ENCODE results near the gene CACFD1. TPM values are rescaled to one million over a fixed set of nuclear protein-coding genes. Genes with fewer than 3 reads are reported as not detected.

Gene CACFD1
- 10.7 and 13.2 TPM in 2 replicates for total RNA-seq (2014; rRNA removed; shearing (Covaris generic); ENCODE audit: low replicate concordance)

GRCh38 chr9:133459476-133460404 lies at the start of gene CACFD1:
TSS of gene CACFD1 (plus strand) at chr9:133459978. CDS start at chr9:133460067, 89 bp downstream.
- DNase-seq (ENCODE audit: low read depth), result peak; percentile 97
- in situ Hi-C loops (cut with HindIII; ENCODE audit: low pct_unique_long_range_greater_than_20kb, low sequenced_read_pairs), result no loop called here

GRCh38 chr9:133415170-133415569 lies 44.6 kb upstream of the CACFD1 start:
- in situ Hi-C loops (cut with HindIII; ENCODE audit: low pct_unique_long_range_greater_than_20kb, low sequenced_read_pairs), result no loop called here
- no peak for DNase-seq (ENCODE audit: low read depth)

GRCh38 chr9:133417541-133418461 lies 42.0 kb upstream of the CACFD1 start, which contains the start of gene REXO4:
TSS of gene REXO4 (minus strand) at chr9:133418010. CDS start at chr9:133417844, 166 bp downstream.
- in situ Hi-C loops (cut with HindIII; ENCODE audit: low pct_unique_long_range_greater_than_20kb, low sequenced_read_pairs), result no loop called here
- DNase-seq (ENCODE audit: low read depth), result peak; percentile 84

GRCh38 chr9:133419005-133419404 lies 40.8 kb upstream of the CACFD1 start:
- DNase-seq (ENCODE audit: low read depth), result no peak
- in situ Hi-C loops (cut with HindIII; ENCODE audit: low pct_unique_long_range_greater_than_20kb, low sequenced_read_pairs), result no loop called here

GRCh38 chr9:133420392-133420827 lies 39.4 kb upstream of the CACFD1 start:
- in situ Hi-C loops (cut with HindIII; ENCODE audit: low pct_unique_long_range_greater_than_20kb, low sequenced_read_pairs), result no loop called here
- DNase-seq (ENCODE audit: low read depth), result peak; percentile 38

GRCh38 chr9:133421615-133422542 lies 37.9 kb upstream of the CACFD1 start, which contains the start of gene ADAMTS13:
TSS of gene ADAMTS13 (plus strand) at chr9:133422367. CDS start at chr9:133422444, 77 bp downstream.
- DNase-seq (ENCODE audit: low read depth), result no peak

GRCh38 chr9:133423216-133423615 lies 36.6 kb upstream of the CACFD1 start:
- in situ Hi-C loops (cut with HindIII; ENCODE audit: low pct_unique_long_range_greater_than_20kb, low sequenced_read_pairs), result no loop called here
- DNase-seq (ENCODE audit: low read depth), result no peak

More at GRCh38 chr9:133421615-133422542, 37.9 kb upstream of the CACFD1 start, which contains the start of gene ADAMTS13:
- in situ Hi-C loops (cut with HindIII; ENCODE audit: low pct_unique_long_range_greater_than_20kb, low sequenced_read_pairs), result no loop called here

GRCh38 chr9:133424187-133424586 lies 35.6 kb upstream of the CACFD1 start:
- DNase-seq (ENCODE audit: low read depth), result no peak
- in situ Hi-C loops (cut with HindIII; ENCODE audit: low pct_unique_long_range_greater_than_20kb, low sequenced_read_pairs), result no loop called here

GRCh38 chr9:133425049-133425632 lies 34.6 kb upstream of the CACFD1 start:
- in situ Hi-C loops (cut with HindIII; ENCODE audit: low pct_unique_long_range_greater_than_20kb, low sequenced_read_pairs), result no loop called here
- no peak for DNase-seq (ENCODE audit: low read depth)

- DNase-seq (ENCODE audit: low read depth), result no peak
- in situ Hi-C loops (cut with HindIII; ENCODE audit: low pct_unique_long_range_greater_than_20kb, low sequenced_read_pairs), result no loop called here
Observed at GRCh38 chr9:133426011-133426410, 33.8 kb upstream of the CACFD1 start.

- in situ Hi-C loops (cut with HindIII; ENCODE audit: low pct_unique_long_range_greater_than_20kb, low sequenced_read_pairs), result no loop called here
- no peak for DNase-seq (ENCODE audit: low read depth)
Observed at GRCh38 chr9:133427658-133428348, 32.0 kb upstream of the CACFD1 start.

GRCh38 chr9:133428617-133429101 lies 31.1 kb upstream of the CACFD1 start:
- no peak for DNase-seq (ENCODE audit: low read depth)

GRCh38 chr9:133429214-133429613 lies 30.6 kb upstream of the CACFD1 start:
- in situ Hi-C loops (cut with HindIII; ENCODE audit: low pct_unique_long_range_greater_than_20kb, low sequenced_read_pairs), result no loop called here
- DNase-seq (ENCODE audit: low read depth), result no peak

More at GRCh38 chr9:133428617-133429101, 31.1 kb upstream of the CACFD1 start:
- in situ Hi-C loops (cut with HindIII; ENCODE audit: low pct_unique_long_range_greater_than_20kb, low sequenced_read_pairs), result no loop called here

- in situ Hi-C loops (cut with HindIII; ENCODE audit: low pct_unique_long_range_greater_than_20kb, low sequenced_read_pairs), result no loop called here
- no peak for DNase-seq (ENCODE audit: low read depth)
Observed at GRCh38 chr9:133429641-133430161, 30.1 kb upstream of the CACFD1 start.

GRCh38 chr9:133430244-133430643 lies 29.5 kb upstream of the CACFD1 start:
- in situ Hi-C loops (cut with HindIII; ENCODE audit: low pct_unique_long_range_greater_than_20kb, low sequenced_read_pairs), result no loop called here
- DNase-seq (ENCODE audit: low read depth), result no peak

GRCh38 chr9:133433351-133433843 lies 26.4 kb upstream of the CACFD1 start:
- DNase-seq (ENCODE audit: low read depth), result no peak
- in situ Hi-C loops (cut with HindIII; ENCODE audit: low pct_unique_long_range_greater_than_20kb, low sequenced_read_pairs), result no loop called here

Measured in Caki2 (cell line).